ENCODE data around the gene ABCA1.
"Not testable (repeated sequence)": the region's sequence is repeated elsewhere in the genome, so short reads cannot be mapped to it uniquely, and the experiment has no call there.

The ABCA1 gene

GRCh38 chr9:104775574-104775936, 152.4 kb downstream of the ABCA1 start:
- Histone ChIP-seq H3K9ac (ENCODE audit: low read length) (no peak overlapping the region), H3K36me3 (ENCODE audit: control insufficient read depth, insufficient read depth, low read length, severe bottlenecking) (peaks cover 11% of the 10 kb centered on the region), H3K4me3 (ENCODE audit: low read length) (no peak overlapping the region), H3K9me3 (ENCODE audit: control insufficient read depth, low read length) (no peaks in the 10 kb centered on the region), H3K27me3 (replicated peaks; ENCODE audit: control insufficient read depth, insufficient read depth, low read length) (no peaks in the 10 kb centered on the region), H3K4me1 (ENCODE audit: control insufficient read depth, insufficient read depth, low read length) (peaks cover 69% of the 10 kb centered on the region)
- no peak for DNase-seq (ENCODE audit: low read depth)

GRCh38 chr9:104774831-104775573, 153.0 kb downstream of the ABCA1 start:
- no peak overlapping the region for H3K4me3 ChIP-seq (ENCODE audit: low read length)
- no peak for DNase-seq (ENCODE audit: low read depth)

GRCh38 chr9:104774132-104774531, 153.8 kb downstream of the ABCA1 start:
- peaks cover 55% of the 10 kb centered on the region for H3K4me1 ChIP-seq (ENCODE audit: control insufficient read depth, insufficient read depth, low read length)
- no peaks in the 10 kb centered on the region for H3K36me3 ChIP-seq (ENCODE audit: control insufficient read depth, insufficient read depth, low read length, severe bottlenecking)
- peak overlapping the region; percentile 68 for H3K9ac ChIP-seq (ENCODE audit: low read length)

More at GRCh38 chr9:104774831-104775573, 153.0 kb downstream of the ABCA1 start:
- Histone ChIP-seq H3K9ac (ENCODE audit: low read length) (no peak overlapping the region), H3K36me3 (ENCODE audit: control insufficient read depth, insufficient read depth, low read length, severe bottlenecking) (peaks cover 8% of the 10 kb centered on the region), H3K4me1 (ENCODE audit: control insufficient read depth, insufficient read depth, low read length) (peaks cover 63% of the 10 kb centered on the region), H3K9me3 (ENCODE audit: control insufficient read depth, low read length) (no peaks in the 10 kb centered on the region), H3K27me3 (replicated peaks; ENCODE audit: control insufficient read depth, insufficient read depth, low read length) (no peaks in the 10 kb centered on the region)

GRCh38 chr9:104772714-104773510, 155.0 kb downstream of the ABCA1 start:
- Histone ChIP-seq H3K36me3 (ENCODE audit: control insufficient read depth, insufficient read depth, low read length, severe bottlenecking) (no peaks in the 10 kb centered on the region), H3K9ac (ENCODE audit: low read length) (peak overlapping the region; percentile 68), H3K9me3 (ENCODE audit: control insufficient read depth, low read length) (no peaks in the 10 kb centered on the region), H3K27me3 (replicated peaks; ENCODE audit: control insufficient read depth, insufficient read depth, low read length) (no peaks in the 10 kb centered on the region), H3K4me1 (ENCODE audit: control insufficient read depth, insufficient read depth, low read length) (peaks cover 43% of the 10 kb centered on the region), H3K4me3 (ENCODE audit: low read length) (peak overlapping the region; percentile 72)
- DNase-seq (ENCODE audit: low read depth), result peak; percentile 27

More at GRCh38 chr9:104774132-104774531, 153.8 kb downstream of the ABCA1 start:
- H3K27me3 ChIP-seq (replicated peaks; ENCODE audit: control insufficient read depth, insufficient read depth, low read length), result no peaks in the 10 kb centered on the region
- DNase-seq (ENCODE audit: low read depth), result no peak
- H3K9me3 ChIP-seq (ENCODE audit: control insufficient read depth, low read length), result no peaks in the 10 kb centered on the region
- no peak overlapping the region for H3K4me3 ChIP-seq (ENCODE audit: low read length)

GRCh38 chr9:104769655-104770054, 158.3 kb downstream of the ABCA1 start:
- H3K9me3 ChIP-seq (ENCODE audit: control insufficient read depth, low read length), result no peaks in the 10 kb centered on the region
- H3K36me3 ChIP-seq (ENCODE audit: control insufficient read depth, insufficient read depth, low read length, severe bottlenecking), result no peaks in the 10 kb centered on the region
- H3K4me3 ChIP-seq (ENCODE audit: low read length), result no peak overlapping the region
- no peak for DNase-seq (ENCODE audit: low read depth)
- H3K27me3 ChIP-seq (replicated peaks; ENCODE audit: control insufficient read depth, insufficient read depth, low read length), result no peaks in the 10 kb centered on the region
- H3K9ac ChIP-seq (ENCODE audit: low read length), result no peak overlapping the region
- peaks cover 24% of the 10 kb centered on the region for H3K4me1 ChIP-seq (ENCODE audit: control insufficient read depth, insufficient read depth, low read length)

- not testable (repeated sequence) for H3K9ac ChIP-seq (ENCODE audit: low read length); DNase-seq (ENCODE audit: low read depth); H3K9me3 ChIP-seq (ENCODE audit: control insufficient read depth, low read length); H3K36me3 ChIP-seq (ENCODE audit: control insufficient read depth, insufficient read depth, low read length, severe bottlenecking); H3K4me3 ChIP-seq (ENCODE audit: low read length); H3K27me3 ChIP-seq (replicated peaks; ENCODE audit: control insufficient read depth, insufficient read depth, low read length)
- H3K4me1 ChIP-seq (ENCODE audit: control insufficient read depth, insufficient read depth, low read length), result peaks cover 18% of the 10 kb centered on the region
These were observed 158.9 kb downstream of the ABCA1 start for GRCh38 chr9:104769029-104769428.

- Histone ChIP-seq H3K9ac (ENCODE audit: low read length) (no peak overlapping the region), H3K4me1 (ENCODE audit: control insufficient read depth, insufficient read depth, low read length) (peaks cover 2% of the 10 kb centered on the region), H3K4me3 (ENCODE audit: low read length) (no peak overlapping the region), H3K36me3 (ENCODE audit: control insufficient read depth, insufficient read depth, low read length, severe bottlenecking) (no peaks in the 10 kb centered on the region), H3K9me3 (ENCODE audit: control insufficient read depth, low read length) (no peaks in the 10 kb centered on the region), H3K27me3 (replicated peaks; ENCODE audit: control insufficient read depth, insufficient read depth, low read length) (no peaks in the 10 kb centered on the region)
- no peak for DNase-seq (ENCODE audit: low read depth)
These were observed 160.4 kb downstream of the ABCA1 start for GRCh38 chr9:104767507-104767906.

- Histone ChIP-seq H3K27me3 (replicated peaks; ENCODE audit: control insufficient read depth, insufficient read depth, low read length) (no peaks in the 10 kb centered on the region), H3K9ac (ENCODE audit: low read length) (no peak overlapping the region), H3K4me1 (ENCODE audit: control insufficient read depth, insufficient read depth, low read length) (no peaks in the 10 kb centered on the region), H3K4me3 (ENCODE audit: low read length) (no peak overlapping the region), H3K36me3 (ENCODE audit: control insufficient read depth, insufficient read depth, low read length, severe bottlenecking) (peaks cover under 1% of the 10 kb centered on the region), H3K9me3 (ENCODE audit: control insufficient read depth, low read length) (no peaks in the 10 kb centered on the region)
- DNase-seq (ENCODE audit: low read depth), result no peak
These were observed 161.9 kb downstream of the ABCA1 start for GRCh38 chr9:104766025-104766424.

- Histone ChIP-seq H3K36me3 (ENCODE audit: control insufficient read depth, insufficient read depth, low read length, severe bottlenecking) (peaks cover 9% of the 10 kb centered on the region), H3K4me3 (ENCODE audit: low read length) (no peak overlapping the region), H3K4me1 (ENCODE audit: control insufficient read depth, insufficient read depth, low read length) (no peaks in the 10 kb centered on the region), H3K27me3 (replicated peaks; ENCODE audit: control insufficient read depth, insufficient read depth, low read length) (no peaks in the 10 kb centered on the region), H3K9me3 (ENCODE audit: control insufficient read depth, low read length) (no peaks in the 10 kb centered on the region), H3K9ac (ENCODE audit: low read length) (no peak overlapping the region)
- no peak for DNase-seq (ENCODE audit: low read depth)
These were observed 162.8 kb downstream of the ABCA1 start for GRCh38 chr9:104765138-104765537.

- H3K4me1 ChIP-seq (ENCODE audit: control insufficient read depth, insufficient read depth, low read length), result no peaks in the 10 kb centered on the region
- H3K4me3 ChIP-seq (ENCODE audit: low read length), result no peak overlapping the region
- H3K9ac ChIP-seq (ENCODE audit: low read length), result no peak overlapping the region
- no peaks in the 10 kb centered on the region for H3K9me3 ChIP-seq (ENCODE audit: control insufficient read depth, low read length)
- no peaks in the 10 kb centered on the region for H3K27me3 ChIP-seq (replicated peaks; ENCODE audit: control insufficient read depth, insufficient read depth, low read length)
- H3K36me3 ChIP-seq (ENCODE audit: control insufficient read depth, insufficient read depth, low read length, severe bottlenecking), result peaks cover 51% of the 10 kb centered on the region
- DNase-seq (ENCODE audit: low read depth), result no peak
These were observed 169.0 kb downstream of the ABCA1 start for GRCh38 chr9:104758974-104759373.

- Histone ChIP-seq H3K9me3 (ENCODE audit: control insufficient read depth, low read length) (no peaks in the 10 kb centered on the region), H3K4me1 (ENCODE audit: control insufficient read depth, insufficient read depth, low read length) (peaks cover 24% of the 10 kb centered on the region)
- no peak for DNase-seq (ENCODE audit: low read depth)
These were observed 177.7 kb downstream of the ABCA1 start for GRCh38 chr9:104750185-104750767.

More at GRCh38 chr9:104750185-104750767, 177.7 kb downstream of the ABCA1 start:
- Histone ChIP-seq H3K9ac (ENCODE audit: low read length) (no peak overlapping the region), H3K36me3 (ENCODE audit: control insufficient read depth, insufficient read depth, low read length, severe bottlenecking) (peaks cover 35% of the 10 kb centered on the region), H3K4me3 (ENCODE audit: low read length) (peak overlapping the region; percentile 97), H3K27me3 (replicated peaks; ENCODE audit: control insufficient read depth, insufficient read depth, low read length) (no peaks in the 10 kb centered on the region)
